CD4-positive, alpha-beta T cell (primary cell): ENCODE data around the gene RYR2. TPM values are rescaled to one million over a fixed set of nuclear protein-coding genes. Genes with fewer than 3 reads are reported as not detected.

ENCODE experiments used
- ATAC-seq: fragments of 200-7000 bp; cut with Tn5 transposase; one replicate; pipeline ENCODE4 v1.10.0; 2022; ENCODE audit warnings: mild to moderate bottlenecking; ENCODE audit not compliant: poor library complexity
- CTCF ChIA-PET: fragments of 350-600 bp; sonication (Branson Sonifier 250); formaldehyde crosslinking; loops from one replicate; lab custom pipeline; 2021; ENCODE audit warnings: antibody characterized with exemption, inconsistent platforms; lab: Charles Lee
- POLR2A ChIA-PET: fragments of 350-600 bp; sonication (Branson Sonifier 250); formaldehyde crosslinking; loops from one replicate; lab custom pipeline; 2021; ENCODE audit warnings: antibody characterized with exemption, inconsistent platforms; lab: Charles Lee
- DNase-seq, 14 experiments: peaks; one replicate each; pipeline ENCODE4 v3.0.0-alpha.2; 2013 to 2020; ENCODE audit warnings: mixed read lengths in 2 of 14
- H3K27ac ChIP-seq, 2 donors: one replicate each; pipeline versions ENCODE4 v1.5.1 to v1.7.0; 2013; ENCODE audit warnings: low read length in 2 of 2, low read depth in 1 of 2, mild to moderate bottlenecking in 1 of 2
- H3K27me3 ChIP-seq, 2 experiments: 1 replicate in 1 of 2; 2 replicates in 1 of 2; pipeline versions ENCODE4 v1.6.1 to v1.7.0; 2013; ENCODE audit warnings: low read length in 2 of 2, control low read depth in 1 of 2, mild to moderate bottlenecking in 1 of 2, moderate library complexity in 1 of 2; ENCODE audit not compliant: insufficient read depth in 2 of 2, control insufficient read depth in 1 of 2
- H3K36me3 ChIP-seq: one replicate; pipeline ENCODE4 v1.6.1; 2013; ENCODE audit warnings: low read length, control low read depth; ENCODE audit not compliant: insufficient read depth
- H3K4me1 ChIP-seq: one replicate; pipeline ENCODE4 v1.6.1; 2013; ENCODE audit warnings: low read length, control low read depth; ENCODE audit not compliant: insufficient read depth
- H3K4me3 ChIP-seq: one replicate; pipeline ENCODE4 v1.5.1; 2013; ENCODE audit warnings: mild to moderate bottlenecking, low read length, moderate library complexity
- H3K9me3 ChIP-seq, 2 experiments: 1 replicate in 1 of 2; 2 replicates in 1 of 2; pipeline versions ENCODE4 v1.6.1 to v1.7.0; 2013; ENCODE audit warnings: low read length in 2 of 2, mild to moderate bottlenecking in 2 of 2, control low read depth in 1 of 2, moderate library complexity in 1 of 2; ENCODE audit not compliant: control insufficient read depth in 1 of 2, insufficient read depth in 1 of 2
- H3K27ac Mint-ChIP-seq: one replicate; pipeline ENCODE4 v1.8.0; 2020; ENCODE audit warnings: mixed read lengths
- H3K27me3 Mint-ChIP-seq: one replicate; pipeline ENCODE4 v1.8.0; 2021; ENCODE audit warnings: mixed read lengths
- H3K36me3 Mint-ChIP-seq: one replicate; pipeline ENCODE4 v1.8.0; 2021; ENCODE audit warnings: low read depth, mixed read lengths
- H3K4me1 Mint-ChIP-seq: one replicate; pipeline ENCODE4 v1.8.0; 2021; ENCODE audit warnings: low read depth, mixed read lengths
- H3K4me3 Mint-ChIP-seq: one replicate; pipeline ENCODE4 v1.8.0; 2020; ENCODE audit warnings: mild to moderate bottlenecking, mixed read lengths
- H3K9me3 Mint-ChIP-seq: one replicate; pipeline ENCODE4 v1.8.0; 2020; ENCODE audit warnings: mixed read lengths
- CTCF ChIP-seq: fragments of 200-600 bp; IDR thresholded peaks from one replicate; pipeline ENCODE4 v1.8.0; 2022; ENCODE audit warnings: antibody characterized with exemption, mild to moderate bottlenecking
- intact Hi-C, 2 experiments: fragments of 100-400 bp; cut with DNase I in 1 of 2; cut with micrococcal nuclease in 1 of 2; formaldehyde crosslinking; loops; one replicate each; pipeline versions ENCODE4 v1.15.1 to v1.9.0; 2023 to 2025; cut with DNase I, micrococcal nuclease
- total RNA-seq, 174 experiments: library from RNA in 2 of 174; stranded (reverse) in 2 of 174; gene quantifications; one replicate each; pipeline ENCODE4 v1.2.3 and lab custom pipeline; 2021 to 2026

Gene RYR2
- total RNA-seq, 2 experiments from 2014 or later: not detected

- Histone ChIP-seq H3K36me3 (no peaks in the 10 kb centered on the region), H3K4me3 (no peak overlapping the region), H3K9me3 (peaks cover 0 to 9% of the 10 kb centered on the region in 2 experiments), H3K27me3 (no peaks in the 10 kb centered on the region), H3K27ac (no peak overlapping the region), H3K4me1 (no peaks in the 10 kb centered on the region)
- Mint-ChIP-seq H3K9me3 (peaks cover 9% of the 10 kb centered on the region), H3K4me3 (no peak overlapping the region), H3K4me1 (no peaks in the 10 kb centered on the region), H3K27me3 (no peaks in the 10 kb centered on the region), H3K27ac (no peak overlapping the region), H3K36me3 (no peaks in the 10 kb centered on the region)
- CTCF ChIA-PET: no interaction called here
- ATAC-seq: no peak
- no peak for TF ChIP-seq CTCF
- POLR2A ChIA-PET: no interaction called here
- intact Hi-C loops: no loop called here
- peak in 2 of 14 experiments; percentile 10 to 20 for DNase-seq
Measured at GRCh38 chr1:237851210-237851845, 809.3 kb downstream of the RYR2 start.

- Mint-ChIP-seq H3K4me3 (no peak overlapping the region), H3K4me1 (no peaks in the 10 kb centered on the region), H3K9me3 (peaks cover 8% of the 10 kb centered on the region), H3K27ac (no peak overlapping the region), H3K36me3 (no peaks in the 10 kb centered on the region), H3K27me3 (no peaks in the 10 kb centered on the region)
- H3K27ac ChIP-seq: no peak overlapping the region
- H3K4me3 ChIP-seq: no peak overlapping the region
- H3K27me3 ChIP-seq: no peaks in the 10 kb centered on the region
- H3K36me3 ChIP-seq: no peaks in the 10 kb centered on the region
- no peak for DNase-seq
- CTCF ChIA-PET: no interaction called here
- intact Hi-C loops: no loop called here
- H3K4me1 ChIP-seq: no peaks in the 10 kb centered on the region
- POLR2A ChIA-PET: no interaction called here
- H3K9me3 ChIP-seq: peaks cover 0 to 9% of the 10 kb centered on the region in 2 experiments
- TF ChIP-seq CTCF: no peak
- ATAC-seq: no peak
Measured at GRCh38 chr1:237852342-237852741, 810.4 kb downstream of the RYR2 start.

- Histone ChIP-seq H3K27me3 (no peaks in the 10 kb centered on the region), H3K4me1 (no peaks in the 10 kb centered on the region), H3K36me3 (no peaks in the 10 kb centered on the region), H3K4me3 (no peak overlapping the region), H3K27ac (no peak overlapping the region), H3K9me3 (peaks cover 0 to 3% of the 10 kb centered on the region in 2 experiments)
- DNase-seq (no peak), ATAC-seq (no peak)
- intact Hi-C loops: no loop called here
- Mint-ChIP-seq H3K27me3 (peaks cover 6% of the 10 kb centered on the region), H3K4me1 (no peaks in the 10 kb centered on the region), H3K36me3 (no peaks in the 10 kb centered on the region), H3K9me3 (peaks cover 5% of the 10 kb centered on the region), H3K4me3 (no peak overlapping the region), H3K27ac (no peak overlapping the region)
- TF ChIP-seq CTCF: no peak
- ChIA-PET POLR2A (no interaction called here), CTCF (no interaction called here)
Measured at GRCh38 chr1:237857455-237857854, 815.5 kb downstream of the RYR2 start.
